Cerebellar cortex (tissue), 1 donor: ENCODE data around the gene TRAPPC10.

Experiments
- DNase-seq: peaks from one replicate; pipeline ENCODE4 v3.0.0-alpha.2; 2015; ENCODE audit warnings: low spot score

The TRAPPC10 gene

DNA sequence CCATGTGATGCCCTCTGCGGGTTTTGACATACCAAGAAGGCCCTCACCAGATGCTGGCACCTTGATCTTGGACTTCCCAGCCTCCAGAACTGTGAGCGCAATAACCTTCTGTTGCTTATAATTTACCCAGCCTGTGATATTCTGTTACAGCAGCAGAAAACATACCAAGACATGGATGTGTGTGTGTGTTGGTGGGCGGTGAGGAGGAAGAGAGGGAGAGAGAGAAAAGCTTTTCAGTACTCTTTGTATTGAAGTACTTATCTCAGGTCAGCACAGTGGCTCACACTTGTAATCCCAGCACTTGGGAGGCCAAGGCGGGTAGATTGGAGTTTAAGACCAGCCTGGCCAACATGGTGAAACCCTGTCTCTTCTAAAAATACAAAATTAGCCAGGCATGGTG is 23.1 kb downstream of the TRAPPC10 start:
- DNase-seq: no peak

GRCh38 chr21:44038063-44038462 is 26.0 kb downstream of the TRAPPC10 start:
- DNase-seq: no peak

- no peak for DNase-seq
Measured at GRCh38 chr21:44039828-44040227, 27.7 kb downstream of the TRAPPC10 start.

GRCh38 chr21:44043613-44044012 is 31.5 kb downstream of the TRAPPC10 start:
- no peak for DNase-seq

- DNase-seq: no peak
Measured at GRCh38 chr21:44046734-44047133, 34.6 kb downstream of the TRAPPC10 start.

GRCh38 chr21:44047996-44048560 is 36.0 kb downstream of the TRAPPC10 start:
- DNase-seq: no peak

DNA sequence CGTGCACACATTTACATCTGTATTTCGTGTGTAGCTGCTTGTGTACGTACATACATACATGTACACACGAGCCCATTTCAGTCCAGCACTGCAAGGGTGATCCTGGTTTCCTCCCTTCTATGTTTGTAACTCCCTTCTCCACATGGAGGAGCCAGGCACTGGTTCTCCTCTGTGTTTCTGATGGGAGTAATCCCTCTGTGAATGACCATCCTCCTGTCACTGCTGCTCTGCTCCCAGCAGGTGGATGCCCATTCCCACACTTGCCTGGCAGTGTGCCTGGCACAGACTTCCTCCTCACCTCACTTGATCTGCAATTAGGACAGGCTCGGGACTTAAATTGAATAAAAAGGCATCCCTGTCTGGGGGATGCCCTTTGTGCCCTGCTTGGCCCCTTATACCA is 37.1 kb downstream of the TRAPPC10 start:
- peak; percentile 86 for DNase-seq

- DNase-seq: no peak
Measured at GRCh38 chr21:44049606-44050005, 37.5 kb downstream of the TRAPPC10 start.

- no peak for DNase-seq
Measured at GRCh38 chr21:44050276-44050675, 38.2 kb downstream of the TRAPPC10 start.

DNA sequence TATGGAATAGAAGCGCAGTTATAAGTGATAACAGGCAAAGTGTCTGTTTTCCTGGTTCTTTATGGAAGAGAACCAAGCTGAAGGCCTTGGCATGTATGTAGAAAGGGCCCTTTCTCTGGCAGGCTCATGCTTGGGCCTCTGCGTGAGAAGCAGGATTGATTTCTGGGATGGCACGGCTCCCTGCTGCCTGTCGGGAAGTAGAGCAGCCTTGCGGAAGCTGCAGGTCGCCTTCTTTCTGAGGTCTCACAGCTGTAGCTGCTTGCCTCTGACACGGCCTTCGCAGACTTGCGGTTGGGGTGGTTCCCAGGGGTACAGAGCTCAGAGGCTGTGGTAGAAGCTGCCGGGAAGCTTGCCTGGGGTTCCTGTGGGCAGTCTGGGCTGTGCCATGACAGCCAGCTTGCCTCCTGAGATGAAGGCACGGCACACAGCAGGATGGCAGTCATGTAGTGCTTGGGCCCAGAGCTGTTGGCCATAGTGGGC is 39.4 kb downstream of the TRAPPC10 start:
- DNase-seq: peak; percentile 69

DNA sequence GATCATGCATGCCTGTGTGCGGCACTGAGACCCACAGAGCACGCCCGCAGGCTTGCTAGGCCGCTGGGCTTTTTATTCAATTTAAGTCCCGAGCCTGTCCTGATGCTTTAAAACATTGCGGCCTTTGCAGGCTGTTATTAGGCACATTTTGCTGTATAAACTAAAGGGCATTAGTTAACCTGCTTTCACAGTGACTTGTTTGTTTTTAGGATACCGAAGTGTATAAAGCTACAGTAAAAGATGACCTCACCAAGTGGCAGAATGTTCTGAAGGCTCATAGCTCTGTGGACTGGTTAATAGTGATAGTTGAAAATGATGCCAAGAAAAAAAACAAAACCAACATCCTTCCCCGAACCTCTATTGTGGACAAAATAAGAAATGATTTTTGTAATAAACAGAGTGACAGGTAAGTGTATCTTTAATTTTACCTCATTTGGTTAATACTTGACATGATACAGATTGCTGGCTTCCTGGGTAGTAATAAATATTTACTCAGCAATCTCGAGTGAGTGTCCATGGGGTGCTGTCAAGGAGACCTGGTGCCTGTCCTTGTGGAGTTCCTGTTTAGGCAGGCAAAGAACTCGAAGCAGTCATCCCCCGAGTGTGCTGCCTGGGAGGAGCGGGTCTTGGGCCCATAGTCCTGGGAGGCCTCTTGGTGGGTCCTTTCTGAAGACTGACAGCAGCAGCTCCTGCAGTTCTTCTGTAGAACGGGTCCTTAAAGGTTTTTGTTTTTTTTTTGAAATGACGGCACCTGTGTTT is 40.1 kb downstream of the TRAPPC10 start:
- peak; percentile 38 for DNase-seq

- peak; percentile 34 for DNase-seq
Measured at GRCh38 chr21:44052830-44053226, 40.7 kb downstream of the TRAPPC10 start.

DNA sequence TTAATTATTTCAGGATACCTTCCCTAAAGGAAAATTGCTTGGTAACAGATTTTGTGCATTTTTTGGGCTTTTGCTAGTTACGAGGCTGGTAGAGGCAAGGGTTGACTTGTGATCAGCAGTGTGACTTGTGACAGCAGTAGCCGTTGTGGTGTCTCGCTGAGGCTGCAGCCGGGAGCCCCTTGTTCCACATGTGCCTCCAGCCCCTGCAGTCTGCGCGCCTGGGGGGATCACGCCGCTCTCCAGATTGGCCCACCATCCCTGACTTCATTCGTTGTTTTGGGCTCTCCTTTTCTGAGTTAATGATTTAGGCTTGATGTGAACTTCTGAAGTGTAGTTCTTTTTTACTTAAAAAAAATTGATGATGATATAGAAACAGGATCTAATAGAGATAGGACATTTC is 41.5 kb downstream of the TRAPPC10 start:
- DNase-seq: no peak

DNA sequence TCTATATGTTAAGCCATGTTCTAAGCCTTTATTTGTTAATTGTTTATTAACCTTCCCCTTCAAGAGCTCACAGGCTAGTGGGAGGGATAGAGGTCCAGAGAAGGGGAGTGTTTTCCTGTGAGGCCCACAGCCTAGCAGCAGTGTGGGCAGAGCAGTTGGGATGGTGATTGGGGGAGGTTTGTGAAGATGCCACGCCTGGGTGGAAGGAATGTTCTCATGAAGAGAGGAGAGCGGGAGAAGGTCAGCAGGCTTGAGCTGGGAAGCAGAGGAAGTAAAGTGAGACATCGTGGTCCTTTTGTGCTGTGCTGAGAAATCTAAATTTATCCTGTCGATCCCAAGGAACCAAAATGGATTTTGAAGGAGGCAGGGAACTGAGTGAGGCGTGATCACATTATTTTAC is 42.6 kb downstream of the TRAPPC10 start:
- DNase-seq: no peak

DNA sequence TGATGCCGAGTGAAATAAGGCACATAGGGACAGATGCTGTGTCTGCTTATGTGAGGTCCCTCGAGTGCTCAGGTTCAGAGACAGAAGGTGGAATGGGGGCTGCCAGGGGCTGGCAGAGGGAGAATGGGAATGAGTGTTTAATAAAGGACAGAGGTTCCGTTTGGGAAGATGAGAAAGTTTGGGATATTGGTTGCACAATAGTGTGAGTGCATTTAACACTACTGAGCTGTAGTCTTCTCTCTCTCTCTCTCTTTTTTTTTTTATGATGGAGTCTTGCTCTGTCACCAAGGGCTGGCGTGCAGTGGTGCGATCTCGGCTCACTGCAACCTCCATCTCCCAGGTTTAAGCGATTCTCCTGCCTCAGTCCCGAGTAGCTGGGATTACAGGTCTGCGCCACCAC is 44.9 kb downstream of the TRAPPC10 start:
- no peak for DNase-seq

GRCh38 chr21:44057960-44058651 is 46.0 kb downstream of the TRAPPC10 start:
- no peak for DNase-seq

GRCh38 chr21:44058652-44058964 is 46.5 kb downstream of the TRAPPC10 start:
- DNase-seq: no peak

DNA sequence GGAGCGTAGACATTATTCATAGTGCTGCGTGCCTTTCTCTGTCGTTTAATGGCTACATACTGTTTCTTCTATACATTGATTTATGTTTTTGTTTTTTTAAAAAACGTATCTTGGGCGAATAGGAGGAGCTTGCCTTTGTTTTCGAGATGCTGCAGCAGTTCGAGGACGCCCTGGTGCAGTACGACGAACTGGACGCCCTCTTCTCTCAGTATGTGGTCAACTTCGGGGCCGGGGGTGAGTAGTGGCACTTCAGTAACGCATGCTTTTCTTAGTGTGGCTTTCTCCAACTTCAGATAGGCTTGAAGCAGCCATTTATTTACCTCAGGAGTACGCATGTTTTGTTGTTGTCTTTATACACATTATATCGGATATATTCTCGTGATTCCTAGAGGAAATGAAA is 46.9 kb downstream of the TRAPPC10 start:
- no peak for DNase-seq

- DNase-seq: peak; percentile 94
Measured at GRCh38 chr21:44059710-44060109, 47.6 kb downstream of the TRAPPC10 start.

- no peak for DNase-seq
Measured at GRCh38 chr21:44062380-44062779, 50.3 kb downstream of the TRAPPC10 start.

DNA sequence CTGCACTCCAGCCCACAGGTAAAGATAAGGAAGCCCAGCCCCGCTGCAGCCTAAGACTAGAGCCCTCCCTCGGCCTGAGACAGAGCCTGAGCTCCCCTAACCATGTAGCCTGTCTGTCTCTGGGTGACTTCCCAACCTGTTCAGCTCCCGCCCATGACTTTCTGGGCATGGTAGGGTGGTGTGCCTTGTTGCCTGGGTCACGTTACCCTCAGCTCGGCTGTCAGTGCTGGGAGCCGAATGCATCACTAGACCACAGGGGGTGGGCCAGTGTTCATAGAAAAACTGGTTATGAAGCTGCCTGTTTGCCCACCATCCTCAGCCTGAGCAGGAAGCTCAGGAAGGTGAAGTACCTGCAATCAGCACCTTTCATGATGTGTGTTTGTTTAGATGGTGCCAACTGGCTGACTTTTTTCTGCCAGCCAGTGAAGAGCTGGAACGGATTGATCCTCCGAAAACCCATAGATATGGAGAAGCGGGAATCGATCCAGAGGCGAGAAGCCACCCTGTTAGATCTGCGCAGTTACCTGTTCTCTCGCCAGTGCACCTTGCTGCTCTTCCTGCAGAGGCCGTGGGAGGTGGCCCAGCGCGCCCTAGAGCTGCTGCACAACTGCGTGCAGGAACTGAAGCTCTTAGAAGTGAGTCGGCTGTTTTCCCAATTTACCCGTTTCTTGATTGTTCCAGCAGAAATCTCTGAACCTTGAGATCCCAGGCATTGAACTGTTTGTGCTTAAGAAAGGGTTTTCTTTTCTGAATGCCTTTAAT is 51.2 kb downstream of the TRAPPC10 start:
- DNase-seq: no peak

- DNase-seq: no peak
Measured at GRCh38 chr21:44064852-44065403, 52.8 kb downstream of the TRAPPC10 start.
